HCT116 (cell line): Measurements from ENCODE around the gene NET1. TPM values are rescaled to one million over a fixed set of nuclear protein-coding genes. Genes with fewer than 3 reads are reported as not detected.

Experiments used
- ATAC-seq: fragments of 200-7000 bp; cut with Tn5 transposase; 2 replicates; pipeline ENCODE4 v1.9.1; 2020; ENCODE audit warnings: mild to moderate bottlenecking, moderate library complexity
- BruUV-seq: library from RNA; stranded (reverse); fragments of 400-500 nt; replicated peaks from 2 replicates; lab custom pipeline; 2021; lab: Mats Ljungman, UMichigan
- CTCF ChIA-PET: fragments of 300-600 bp; sonication (Branson Sonifier 250); formaldehyde crosslinking; loops from one replicate; lab custom pipeline; 2021; ENCODE audit warnings: antibody characterized with exemption; lab: Charles Lee
- POLR2A ChIA-PET: fragments of 300-600, 350-600 bp; sonication (Branson Sonifier 250); formaldehyde crosslinking; loops from one replicate; lab custom pipeline; 2021; ENCODE audit warnings: antibody characterized with exemption; lab: Charles Lee
- RAD21 ChIA-PET, 2 experiments: fragments of 300-600 bp; sonication (Branson Sonifier 250); formaldehyde crosslinking; loops; one replicate each; lab custom pipeline; 2023; ENCODE audit warnings: low total read pairs in 2 of 2; ENCODE audit not compliant: uncharacterized antibody in 2 of 2, unreplicated experiment in 2 of 2, low non-redundant PET in 1 of 2; lab: Charles Lee
- DNase-seq: peaks from one replicate; pipeline ENCODE4 v3.0.0-alpha.2; 2010; ENCODE audit warnings: low read depth, low spot score
- H2AFZ ChIP-seq: fragments of 200-600 bp; shearing (Covaris generic), sonication (generic); 2 replicates; pipeline ENCODE4 v1.6.1; 2017; ENCODE audit warnings: low read depth, mixed run types, mixed read lengths, antibody characterized with exemption, low read length; ENCODE audit not compliant: poor library complexity, severe bottlenecking
- H3K27ac ChIP-seq: 2 replicates; pipeline ENCODE4 v1.5.1; 2012; ENCODE audit warnings: low read depth, low read length
- H3K27me3 ChIP-seq: fragments of 200-600 bp; sonication (generic); 2 replicates; pipeline ENCODE4 v1.6.1; 2016; ENCODE audit warnings: mixed run types, low read length, mixed read lengths; ENCODE audit not compliant: insufficient read depth
- H3K36me3 ChIP-seq, 2 experiments: fragments of 200-500 bp in 1 of 2; fragments of 200-600 bp in 1 of 2; sonication (Bioruptor generic) in 1 of 2; sonication (generic) in 1 of 2; 2 replicates each; pipeline versions ENCODE4 v1.5.1 to v1.6.1; 2014 to 2016; ENCODE audit warnings: low read length in 2 of 2, inconsistent platforms in 1 of 2, mixed read lengths in 1 of 2, mixed run types in 1 of 2; ENCODE audit not compliant: insufficient read depth in 2 of 2, control insufficient read depth in 1 of 2
- H3K4me1 ChIP-seq, 2 experiments: fragments of 200-600 bp in 1 of 2; sonication (generic) in 1 of 2; 2 replicates each; pipeline versions ENCODE4 v1.5.1 to v1.6.1; 2012 to 2017; ENCODE audit warnings: low read length in 2 of 2, inconsistent platforms in 1 of 2, mild to moderate bottlenecking in 1 of 2, mixed read lengths in 1 of 2, mixed run types in 1 of 2, moderate library complexity in 1 of 2; ENCODE audit not compliant: insufficient read depth in 2 of 2, control insufficient read depth in 1 of 2
- H3K4me2 ChIP-seq: fragments of 200-600 bp; sonication (generic); 2 replicates; pipeline ENCODE4 v1.6.1; 2017; ENCODE audit warnings: mixed run types, low read length, mixed read lengths
- H3K4me3 ChIP-seq, 2 experiments: fragments of 200-600 bp in 1 of 2; sonication (generic) in 1 of 2; replicated peaks in 1 of 2; 2 replicates each; pipeline ENCODE4 v1.5.1; 2011 to 2016; ENCODE audit warnings: low read length in 2 of 2, control low read depth in 1 of 2, low read depth in 1 of 2, mild to moderate bottlenecking in 1 of 2, mixed read lengths in 1 of 2, mixed run types in 1 of 2
- H3K79me2 ChIP-seq: fragments of 200-600 bp; sonication (generic); 2 replicates; pipeline ENCODE4 v1.6.1; 2017; ENCODE audit warnings: mild to moderate bottlenecking, mixed run types, low read length, moderate library complexity, mixed read lengths; ENCODE audit not compliant: insufficient read depth
- H3K9ac ChIP-seq: fragments of 200-600 bp; sonication (generic); 2 replicates; pipeline ENCODE4 v1.6.1; 2016; ENCODE audit warnings: low read length, mixed read lengths
- H3K9me2 ChIP-seq: fragments of 200-600 bp; sonication (generic), shearing (Covaris generic); 2 replicates; pipeline ENCODE4 v1.6.1; 2017; ENCODE audit warnings: mixed run types, mild to moderate bottlenecking, moderate library complexity; ENCODE audit not compliant: insufficient read depth
- H3K9me3 ChIP-seq, 2 experiments: fragments of 200-500 bp in 1 of 2; fragments of 200-600 bp in 1 of 2; sonication (Bioruptor generic) in 1 of 2; sonication (generic) in 1 of 2; 2 replicates each; pipeline ENCODE4 v1.6.1; 2014 to 2017; ENCODE audit warnings: low read length in 2 of 2, mixed read lengths in 2 of 2, inconsistent platforms in 1 of 2, low read depth in 1 of 2, mild to moderate bottlenecking in 1 of 2, mixed run types in 1 of 2, moderate library complexity in 1 of 2; ENCODE audit not compliant: control insufficient read depth in 1 of 2, insufficient read depth in 1 of 2
- H4K20me1 ChIP-seq: fragments of 200-600 bp; sonication (generic), shearing (Covaris generic); 2 replicates; pipeline ENCODE4 v1.6.1; 2017; ENCODE audit warnings: mixed run types, mild to moderate bottlenecking, moderate library complexity; ENCODE audit not compliant: insufficient read depth
- CBX3 ChIP-seq: IDR thresholded peaks from 2 replicates; pipeline ENCODE4 v1.6.1; 2012; ENCODE audit warnings: low read depth
- CEBPB ChIP-seq: IDR thresholded peaks from 2 replicates; pipeline ENCODE4 v1.6.1; 2012; ENCODE audit warnings: low read depth
- CTCF ChIP-seq, 3 experiments: fragments of 200-600 bp in 1 of 3; sonication (generic) in 1 of 3; IDR thresholded peaks in 2 of 3; conservative IDR thresholded peaks in 1 of 3; 2 replicates each; pipeline ENCODE4 v1.5.1; 2012 to 2017; ENCODE audit warnings: low read depth in 2 of 3, low read length in 2 of 3, antibody characterized with exemption in 1 of 3, borderline replicate concordance in 1 of 3, control low read depth in 1 of 3, mild to moderate bottlenecking in 1 of 3, mixed read lengths in 1 of 3, mixed run types in 1 of 3, moderate library complexity in 1 of 3; ENCODE audit not compliant: insufficient read depth in 1 of 3
- EGR1 ChIP-seq: IDR thresholded peaks from 2 replicates; pipeline ENCODE4 v1.6.1; 2012; ENCODE audit warnings: low read depth
- ELF1 ChIP-seq: IDR thresholded peaks from 2 replicates; pipeline ENCODE4 v1.6.1; 2012; ENCODE audit warnings: low read depth, borderline replicate concordance
- EZH2phosphoT487 ChIP-seq: fragments of 200-600 bp; IDR thresholded peaks from 2 replicates; pipeline ENCODE4 v1.6.1; 2018; ENCODE audit warnings: antibody characterized with exemption, borderline replicate concordance
- JUND ChIP-seq: IDR thresholded peaks from 2 replicates; pipeline ENCODE4 v1.6.1; 2012
- MAX ChIP-seq: IDR thresholded peaks from 2 replicates; pipeline ENCODE4 v1.6.1; 2012
- POLR2AphosphoS5 ChIP-seq: IDR thresholded peaks from 2 replicates; pipeline ENCODE4 v1.6.1; 2011; ENCODE audit warnings: mild to moderate bottlenecking, low read depth, low read length, moderate library complexity
- REST ChIP-seq: IDR thresholded peaks from 2 replicates; pipeline ENCODE4 v1.6.1; 2012; ENCODE audit warnings: low read depth
- SP1 ChIP-seq: IDR thresholded peaks from 2 replicates; pipeline ENCODE4 v1.6.1; 2012; ENCODE audit warnings: low read depth
- SRF ChIP-seq: IDR thresholded peaks from 2 replicates; pipeline ENCODE4 v1.6.1; 2012; ENCODE audit warnings: low read depth
- TCF7L2 ChIP-seq: IDR thresholded peaks from 2 replicates; pipeline ENCODE4 v1.7.0; 2011; ENCODE audit warnings: borderline replicate concordance, inconsistent platforms; ENCODE audit not compliant: insufficient read depth, insufficient read length; ENCODE audit errors: extremely low read depth
- ZBTB33 ChIP-seq: IDR thresholded peaks from 2 replicates; pipeline ENCODE4 v1.6.1; 2011; ENCODE audit warnings: mild to moderate bottlenecking, low read length, moderate library complexity; ENCODE audit not compliant: insufficient replicate concordance; ENCODE audit errors: extremely low read depth
- ZFX ChIP-seq: fragments of 450-650 bp; IDR thresholded peaks from 2 replicates; pipeline ENCODE4 v1.6.1; 2017
- ZNF274 ChIP-seq: fragments of 200-500 bp; sonication (Bioruptor generic); IDR thresholded peaks from 2 replicates; pipeline ENCODE4 v1.6.1; 2014; ENCODE audit warnings: mild to moderate bottlenecking, low read depth, low read length, inconsistent platforms
- intact Hi-C: fragments of 100-400 bp; cut with micrococcal nuclease; formaldehyde crosslinking; loops from 2 replicates; pipeline ENCODE4 v1.10.0; 2022
- total RNA-seq: library from RNA; stranded (reverse); gene quantifications from one replicate; pipeline ENCODE4 v1.2.1, GENCODE V29; 2021; ENCODE audit not compliant: unreplicated experiment

The NET1 gene
- total RNA-seq, 1 experiment from 2014 or later: 51.2 TPM

GRCh38 chr10:5373891-5374611, 38.3 kb upstream of the NET1 start (continued):
- TF ChIP-seq ZBTB33 (no peak), EGR1 (no peak)
- TF ChIP-seq, all 23 proteins: peak for 0

GRCh38 chr10:5376450-5376849, 35.9 kb upstream of the NET1 start:
- RAD21 ChIA-PET: no interaction called here
- TF ChIP-seq JUND: no peak
- TF ChIP-seq CTCF (IDR thresholded peaks at IDR 0.05 in 2 of 3, conservative IDR thresholded peaks at IDR 0.05 in 1 of 3; ENCODE audit: borderline replicate concordance in 1 of 3, insufficient read depth in 1 of 3, low read depth in 2 of 3, low read length in 2 of 3): no peak
- TF ChIP-seq TCF7L2: no peak
- no peak for TF ChIP-seq EZH2phosphoT487
- TF ChIP-seq MAX: no peak
- TF ChIP-seq SRF: no peak
- no peak for TF ChIP-seq ELF1
- no peak for TF ChIP-seq EGR1
- TF ChIP-seq ZNF274: no peak
- TF ChIP-seq CBX3: no peak
- no peak for TF ChIP-seq ZFX
- TF ChIP-seq POLR2AphosphoS5: no peak
- TF ChIP-seq CEBPB: no peak
- TF ChIP-seq SP1: no peak
- no peak for TF ChIP-seq REST

More at GRCh38 chr10:5376450-5376849, 35.9 kb upstream of the NET1 start:
- Histone ChIP-seq H3K9me3 (no peaks in the 10 kb centered on the region), H2AFZ (no peak overlapping the region), H3K36me3 (no peaks in the 10 kb centered on the region), H3K79me2 (no peaks in the 10 kb centered on the region), H3K9ac (no peak overlapping the region), H3K9me2 (no peaks in the 10 kb centered on the region), H3K27ac (no peak overlapping the region), H3K4me2 (no peak overlapping the region), H3K27me3 (no peaks in the 10 kb centered on the region; the same call in 1 of the 2 replicates), H3K4me3 (no peak overlapping the region), H3K4me1 (no peaks in the 10 kb centered on the region), H4K20me1 (no peaks in the 10 kb centered on the region)
- intact Hi-C loops: no loop called here
- no TSS peak for BruUV-seq
- ChIA-PET CTCF (no interaction called here), POLR2A (no interaction called here)
- ATAC-seq: no peak
- no peak for DNase-seq
